ENCODE data around the gene ATP6V1C2.

DNA sequence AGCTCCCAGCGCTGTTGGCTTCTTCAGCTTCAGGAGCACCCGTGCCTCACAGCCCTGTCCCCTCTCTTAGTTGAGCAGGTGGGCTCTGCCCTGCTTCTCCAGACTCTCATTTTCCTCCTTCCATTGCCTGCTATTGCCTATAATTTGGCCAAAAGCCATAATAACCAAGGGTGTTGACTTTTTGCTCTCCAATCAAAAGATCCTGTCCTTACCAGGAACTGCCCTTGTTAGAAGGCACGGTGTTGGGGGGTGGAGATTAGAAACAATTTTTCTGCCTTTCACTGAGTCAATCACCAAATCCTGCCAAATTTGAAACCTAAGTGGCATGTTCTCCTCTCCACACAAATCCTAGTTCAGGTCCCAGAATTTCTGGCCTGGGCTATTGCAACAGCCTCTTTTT is 107.9 kb downstream of the ATP6V1C2 start:
- TF ChIP-seq, protein P1, sequence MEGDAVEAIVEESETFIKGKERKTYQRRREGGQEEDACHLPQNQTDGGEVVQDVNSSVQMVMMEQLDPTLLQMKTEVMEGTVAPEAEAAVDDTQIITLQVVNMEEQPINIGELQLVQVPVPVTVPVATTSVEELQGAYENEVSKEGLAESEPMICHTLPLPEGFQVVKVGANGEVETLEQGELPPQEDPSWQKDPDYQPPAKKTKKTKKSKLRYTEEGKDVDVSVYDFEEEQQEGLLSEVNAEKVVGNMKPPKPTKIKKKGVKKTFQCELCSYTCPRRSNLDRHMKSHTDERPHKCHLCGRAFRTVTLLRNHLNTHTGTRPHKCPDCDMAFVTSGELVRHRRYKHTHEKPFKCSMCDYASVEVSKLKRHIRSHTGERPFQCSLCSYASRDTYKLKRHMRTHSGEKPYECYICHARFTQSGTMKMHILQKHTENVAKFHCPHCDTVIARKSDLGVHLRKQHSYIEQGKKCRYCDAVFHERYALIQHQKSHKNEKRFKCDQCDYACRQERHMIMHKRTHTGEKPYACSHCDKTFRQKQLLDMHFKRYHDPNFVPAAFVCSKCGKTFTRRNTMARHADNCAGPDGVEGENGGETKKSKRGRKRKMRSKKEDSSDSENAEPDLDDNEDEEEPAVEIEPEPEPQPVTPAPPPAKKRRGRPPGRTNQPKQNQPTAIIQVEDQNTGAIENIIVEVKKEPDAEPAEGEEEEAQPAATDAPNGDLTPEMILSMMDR (conservative IDR thresholded peaks at IDR 0.05; ENCODE audit: low read depth, low read length) = no peak
- TF ChIP-seq BHLHE40 (IDR thresholded peaks at IDR 0.05; ENCODE audit: low read depth, low read length) (no peak), USF2 (IDR thresholded peaks at IDR 0.05; ENCODE audit: low read depth, low read length) (no peak), POLR2A (IDR thresholded peaks at IDR 0.05; ENCODE audit: low read depth, low read length) (no peak), RFX5 (IDR thresholded peaks at IDR 0.05; ENCODE audit: low read depth, low read length) (no peak), MXI1 (IDR thresholded peaks at IDR 0.05; ENCODE audit: borderline replicate concordance, low read depth, low read length) (no peak), NFE2L2 (IDR thresholded peaks at IDR 0.05; ENCODE audit: low read depth, low read length) (no peak), MAFK (IDR thresholded peaks at IDR 0.05; ENCODE audit: low read depth, low read length) (no peak), CHD1 (IDR thresholded peaks at IDR 0.05; ENCODE audit: low read depth, low read length) (no peak), RAD21 (IDR thresholded peaks at IDR 0.05; ENCODE audit: low read length) (no peak), RCOR1 (IDR thresholded peaks at IDR 0.05; ENCODE audit: insufficient replicate concordance, low read length) (no peak)
